ENCODE data around the gene HORMAD2. TPM values are rescaled to one million over a fixed set of nuclear protein-coding genes. Genes with fewer than 3 reads are reported as not detected.

The HORMAD2 gene
- total RNA-seq, 1 donor from 2014 or later = not detected

GRCh38 chr22:30224161-30224857 lies 144.0 kb downstream of the HORMAD2 start:
- Mint-ChIP-seq H3K36me3 (ENCODE audit: low read depth, unreplicated experiment) (no peaks in the 10 kb centered on the region), H3K9me3 (ENCODE audit: unreplicated experiment) (no peaks in the 10 kb centered on the region), H3K4me1 (ENCODE audit: unreplicated experiment) (peaks cover 13% of the 10 kb centered on the region), H3K4me3 (ENCODE audit: unreplicated experiment) (no peak overlapping the region), H3K27ac (ENCODE audit: unreplicated experiment) (no peak overlapping the region), H3K27me3 (ENCODE audit: unreplicated experiment) (peaks cover 5% of the 10 kb centered on the region)
- no peak for DNase-seq (ENCODE audit: low spot score)
- no peak for TF ChIP-seq CTCF (IDR thresholded peaks at IDR 0.05; ENCODE audit: unreplicated experiment)

GRCh38 chr22:30225220-30225927 lies 145.1 kb downstream of the HORMAD2 start:
- no peaks in the 10 kb centered on the region for H3K36me3 Mint-ChIP-seq (ENCODE audit: low read depth, unreplicated experiment)
- H3K9me3 Mint-ChIP-seq (ENCODE audit: unreplicated experiment) = no peaks in the 10 kb centered on the region
- no peak for TF ChIP-seq CTCF (IDR thresholded peaks at IDR 0.05; ENCODE audit: unreplicated experiment)
- DNase-seq (ENCODE audit: low spot score) = no peak
- no peak overlapping the region for H3K4me3 Mint-ChIP-seq (ENCODE audit: unreplicated experiment)
- H3K27ac Mint-ChIP-seq (ENCODE audit: unreplicated experiment) = no peak overlapping the region
- peaks cover 5% of the 10 kb centered on the region for H3K27me3 Mint-ChIP-seq (ENCODE audit: unreplicated experiment)
- peaks cover 13% of the 10 kb centered on the region for H3K4me1 Mint-ChIP-seq (ENCODE audit: unreplicated experiment)

- no peaks in the 10 kb centered on the region for H3K9me3 Mint-ChIP-seq (ENCODE audit: unreplicated experiment)
- DNase-seq (ENCODE audit: low spot score) = no peak
- no peak overlapping the region for H3K27ac Mint-ChIP-seq (ENCODE audit: unreplicated experiment)
- no peak for TF ChIP-seq CTCF (IDR thresholded peaks at IDR 0.05; ENCODE audit: unreplicated experiment)
- no peak overlapping the region for H3K4me3 Mint-ChIP-seq (ENCODE audit: unreplicated experiment)
- H3K4me1 Mint-ChIP-seq (ENCODE audit: unreplicated experiment) = peaks cover 11% of the 10 kb centered on the region
- no peaks in the 10 kb centered on the region for H3K36me3 Mint-ChIP-seq (ENCODE audit: low read depth, unreplicated experiment)
- H3K27me3 Mint-ChIP-seq (ENCODE audit: unreplicated experiment) = peaks cover 3% of the 10 kb centered on the region
Measured at GRCh38 chr22:30226192-30226832, 146.0 kb downstream of the HORMAD2 start.

Other genes starting within 250 kb of the HORMAD2 start
- 85.5 TPM for gene ASCC2, start 242.2 kb upstream of the HORMAD2 start, total RNA-seq (ENCODE audit: unreplicated experiment)
- 39.1 TPM for gene MTMR3, start 197.3 kb upstream of the HORMAD2 start, total RNA-seq (ENCODE audit: unreplicated experiment)
- 0.23 TPM for gene LIF, start 166.3 kb downstream of the HORMAD2 start, total RNA-seq (ENCODE audit: unreplicated experiment)
- gene OSM, start 186.4 kb downstream of the HORMAD2 start, total RNA-seq (ENCODE audit: unreplicated experiment) = not detected
- 17.2 TPM for gene CASTOR1, start 209.0 kb downstream of the HORMAD2 start, total RNA-seq (ENCODE audit: unreplicated experiment)
- gene TBC1D10A, start 246.5 kb downstream of the HORMAD2 start, total RNA-seq (ENCODE audit: unreplicated experiment) = 7.9 TPM

All from endothelial cell (in vitro differentiated cells).